BJ (cell line): ENCODE measurements around the gene PLA2G6. TPM values are rescaled to one million over a fixed set of nuclear protein-coding genes. Genes with fewer than 3 reads are reported as not detected.

Experiments
- CTCF ChIA-PET: fragments of 350-600 bp; formaldehyde crosslinking; extraction: SDS; loops from one replicate; lab custom pipeline; 2021; ENCODE audit warnings: antibody characterized with exemption, inconsistent platforms; lab: Yijun Ruan, JAX
- POLR2A ChIA-PET: fragments of 300-600 bp; sonication (Branson Sonifier 250); formaldehyde crosslinking; extraction: SDS; loops from one replicate; lab custom pipeline; 2021; ENCODE audit warnings: antibody characterized with exemption; lab: Charles Lee
- DNase-seq: peaks from one replicate; pipeline ENCODE4 v3.0.0-alpha.2; 2011; ENCODE audit warnings: low read depth
- H3K27me3 ChIP-seq: 2 replicates; pipeline ENCODE4 v1.6.0; 2011; ENCODE audit warnings: low read length; ENCODE audit not compliant: control insufficient read depth, insufficient read depth
- H3K36me3 ChIP-seq: 2 replicates; pipeline ENCODE4 v1.5.1; 2011; ENCODE audit warnings: low read length; ENCODE audit not compliant: control insufficient read depth, insufficient read depth
- H3K4me3 ChIP-seq: 2 replicates; pipeline ENCODE4 v1.5.1; 2011; ENCODE audit warnings: low read depth, mild to moderate bottlenecking, control low read depth, low read length
- CTCF ChIP-seq: IDR thresholded peaks from 2 replicates; pipeline ENCODE4 v1.5.1; 2011; ENCODE audit warnings: low read depth, mild to moderate bottlenecking, control low read depth, inconsistent platforms, low read length, moderate library complexity; ENCODE audit not compliant: insufficient read depth
- polyA plus RNA-seq: library from polyadenylated mRNA; depleted of rRNA; stranded (reverse); fragments of >200 nt; gene quantifications from 2 replicates; pipeline ENCODE4 v1.2.3, GENCODE V29; 2011

Gene PLA2G6
- polyA plus RNA-seq, 1 experiment: 14.9 TPM

- Histone ChIP-seq H3K4me3 (no peak overlapping the region), H3K36me3 (no peaks in the 10 kb centered on the region), H3K27me3 (no peaks in the 10 kb centered on the region)
- CTCF ChIA-PET: interaction anchor here (0.6 to 1.4 kb wide), 3 partner anchors 9 to 106 kb away, joined by 3 to 4 read pairs (median 4); no protein-coding TSS in a partner anchor
- POLR2A ChIA-PET: no interaction called here
- no peak for TF ChIP-seq CTCF
- DNase-seq: no peak
Measured at GRCh38 chr22:38175206-38176118, 6.2 kb downstream of the PLA2G6 start.

DNA sequence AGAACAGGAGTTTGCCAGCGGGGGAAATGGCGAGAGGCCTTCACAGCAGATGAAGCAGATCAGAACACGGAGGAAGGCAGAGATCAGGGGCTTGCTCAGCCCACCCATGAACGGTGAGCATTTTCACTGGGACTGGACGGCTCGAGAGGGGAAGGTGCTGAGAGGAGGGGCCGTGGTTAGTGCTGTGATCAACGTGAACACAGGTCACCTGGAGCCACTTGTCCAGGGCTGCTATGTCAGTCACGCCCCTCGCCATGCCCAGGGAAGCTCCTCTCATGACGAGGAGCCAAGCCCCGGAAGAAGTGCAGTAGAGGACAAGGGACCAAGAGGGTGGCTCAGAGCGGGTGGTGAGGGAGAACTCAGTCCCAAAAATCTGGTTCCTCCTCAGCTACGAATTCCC lies 7.0 kb downstream of the PLA2G6 start:
- Histone ChIP-seq H3K27me3 (no peaks in the 10 kb centered on the region), H3K4me3 (no peak overlapping the region), H3K36me3 (no peaks in the 10 kb centered on the region)
- ChIA-PET CTCF (no interaction called here), POLR2A (no interaction called here)
- no peak for TF ChIP-seq CTCF
- no peak for DNase-seq

- Histone ChIP-seq H3K36me3 (no peaks in the 10 kb centered on the region), H3K4me3 (no peak overlapping the region), H3K27me3 (no peaks in the 10 kb centered on the region)
- DNase-seq: no peak
- ChIA-PET POLR2A (interaction anchor here (0.7 kb wide), 1 partner anchor 116 kb away, joined by 3 read pairs; the partner anchor contains the start of gene PICK1), CTCF (no interaction called here)
- TF ChIP-seq CTCF: no peak
Measured at GRCh38 chr22:38173641-38173906, 8.1 kb downstream of the PLA2G6 start.

DNA sequence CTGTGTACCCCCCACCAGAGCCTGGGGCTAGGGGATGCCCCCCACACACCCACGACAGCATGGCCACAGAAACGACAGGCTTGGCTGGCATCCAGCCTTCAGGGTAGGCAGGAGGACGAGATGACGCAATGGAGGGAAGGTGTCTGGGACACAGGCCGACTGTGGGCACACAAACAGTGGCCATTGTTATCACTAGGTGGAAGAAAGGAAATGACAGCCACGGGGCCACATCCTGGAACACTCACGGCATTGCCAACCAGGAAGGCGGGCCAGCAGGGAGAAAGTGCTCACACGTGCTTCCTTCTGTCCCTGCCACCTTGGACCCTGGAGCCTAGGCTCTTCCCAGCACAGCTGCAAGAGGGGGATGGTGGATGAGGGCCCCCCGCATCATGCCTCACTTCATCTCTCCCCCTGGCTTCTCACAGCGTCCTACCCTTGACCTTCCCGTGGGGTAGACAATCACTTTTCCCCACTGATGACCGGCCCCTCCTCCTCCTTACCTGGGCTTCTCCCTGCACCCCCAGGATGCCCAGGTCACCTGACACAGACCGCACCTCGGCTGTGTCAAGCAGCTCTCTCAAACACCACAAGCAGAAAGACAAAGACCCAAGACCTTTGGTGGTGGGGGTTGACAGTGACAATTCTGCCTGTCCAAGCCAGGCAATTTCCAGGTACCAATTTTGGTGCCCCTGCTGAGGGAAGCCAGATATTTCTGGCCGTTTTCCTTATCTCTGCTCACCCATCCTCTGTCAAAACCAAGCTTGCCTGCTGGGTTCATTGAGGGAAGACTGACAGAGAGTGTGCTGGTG lies 8.6 kb downstream of the PLA2G6 start:
- Histone ChIP-seq H3K4me3 (no peak overlapping the region), H3K36me3 (no peaks in the 10 kb centered on the region), H3K27me3 (no peaks in the 10 kb centered on the region)
- no peak for DNase-seq
- ChIA-PET POLR2A (no interaction called here), CTCF (interaction anchor here (0.7 kb wide), 1 partner anchor 58 kb away, joined by 3 read pairs; no protein-coding TSS in a partner anchor)
- no peak for TF ChIP-seq CTCF
